ENCODE data around the gene PCDH8.

Gene PCDH8

GRCh38 chr13:52879950-52880741, 31.7 kb upstream of the PCDH8 start:
- TF ChIP-seq, protein P1, sequence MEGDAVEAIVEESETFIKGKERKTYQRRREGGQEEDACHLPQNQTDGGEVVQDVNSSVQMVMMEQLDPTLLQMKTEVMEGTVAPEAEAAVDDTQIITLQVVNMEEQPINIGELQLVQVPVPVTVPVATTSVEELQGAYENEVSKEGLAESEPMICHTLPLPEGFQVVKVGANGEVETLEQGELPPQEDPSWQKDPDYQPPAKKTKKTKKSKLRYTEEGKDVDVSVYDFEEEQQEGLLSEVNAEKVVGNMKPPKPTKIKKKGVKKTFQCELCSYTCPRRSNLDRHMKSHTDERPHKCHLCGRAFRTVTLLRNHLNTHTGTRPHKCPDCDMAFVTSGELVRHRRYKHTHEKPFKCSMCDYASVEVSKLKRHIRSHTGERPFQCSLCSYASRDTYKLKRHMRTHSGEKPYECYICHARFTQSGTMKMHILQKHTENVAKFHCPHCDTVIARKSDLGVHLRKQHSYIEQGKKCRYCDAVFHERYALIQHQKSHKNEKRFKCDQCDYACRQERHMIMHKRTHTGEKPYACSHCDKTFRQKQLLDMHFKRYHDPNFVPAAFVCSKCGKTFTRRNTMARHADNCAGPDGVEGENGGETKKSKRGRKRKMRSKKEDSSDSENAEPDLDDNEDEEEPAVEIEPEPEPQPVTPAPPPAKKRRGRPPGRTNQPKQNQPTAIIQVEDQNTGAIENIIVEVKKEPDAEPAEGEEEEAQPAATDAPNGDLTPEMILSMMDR (IDR thresholded peaks at IDR 0.05; ENCODE audit: insufficient read depth, low read length, poor library complexity, severe bottlenecking), result no peak
- H3K27me3 ChIP-seq (replicated peaks; ENCODE audit: control insufficient read depth, insufficient read depth, low read length), result no peaks in the 10 kb centered on the region
- no peak for DNase-seq (ENCODE audit: extremely low read depth, insufficient read length)
- no peaks in the 10 kb centered on the region for H3K36me3 ChIP-seq (ENCODE audit: control insufficient read depth, insufficient read depth, low read length)
- no peak overlapping the region for H3K4me3 ChIP-seq (replicated peaks; ENCODE audit: low read depth, low read length)

- TF ChIP-seq, protein P1 (IDR thresholded peaks at IDR 0.05; ENCODE audit: insufficient read depth, low read length, poor library complexity, severe bottlenecking), result no peak
- Histone ChIP-seq H3K27me3 (replicated peaks; ENCODE audit: control insufficient read depth, insufficient read depth, low read length) (no peaks in the 10 kb centered on the region), H3K4me3 (replicated peaks; ENCODE audit: low read depth, low read length) (no peak overlapping the region), H3K36me3 (ENCODE audit: control insufficient read depth, insufficient read depth, low read length) (no peaks in the 10 kb centered on the region)
- DNase-seq (ENCODE audit: extremely low read depth, insufficient read length), result no peak
These were observed 30.4 kb upstream of the PCDH8 start for GRCh38 chr13:52878831-52879230.

DNA sequence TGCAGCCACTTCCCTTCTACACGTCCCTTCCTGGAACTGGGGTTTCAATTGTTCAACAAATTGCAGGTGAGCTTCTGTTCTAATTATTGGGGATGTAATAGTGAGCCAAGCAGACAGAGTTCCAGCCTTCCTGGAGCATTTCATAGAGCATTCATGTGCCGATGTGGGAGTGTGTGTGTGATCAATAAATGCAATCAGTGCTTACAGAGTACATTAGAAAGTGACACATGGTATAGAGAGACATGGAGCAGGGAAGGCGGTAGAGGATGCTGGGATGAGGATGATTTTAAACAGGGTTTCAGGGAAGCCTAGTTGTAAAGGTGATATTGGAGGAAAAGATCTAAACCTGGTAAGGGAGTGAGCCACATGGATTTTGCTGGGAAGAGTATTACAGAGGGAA, 21.7 kb upstream of the PCDH8 start:
- Histone ChIP-seq H3K27me3 (replicated peaks; ENCODE audit: control insufficient read depth, insufficient read depth, low read length) (no peaks in the 10 kb centered on the region), H3K36me3 (ENCODE audit: control insufficient read depth, insufficient read depth, low read length) (no peaks in the 10 kb centered on the region), H3K4me3 (replicated peaks; ENCODE audit: low read depth, low read length) (no peak overlapping the region)
- DNase-seq (ENCODE audit: extremely low read depth, insufficient read length), result no peak
- TF ChIP-seq, protein P1 (IDR thresholded peaks at IDR 0.05; ENCODE audit: insufficient read depth, low read length, poor library complexity, severe bottlenecking), result no peak

DNA sequence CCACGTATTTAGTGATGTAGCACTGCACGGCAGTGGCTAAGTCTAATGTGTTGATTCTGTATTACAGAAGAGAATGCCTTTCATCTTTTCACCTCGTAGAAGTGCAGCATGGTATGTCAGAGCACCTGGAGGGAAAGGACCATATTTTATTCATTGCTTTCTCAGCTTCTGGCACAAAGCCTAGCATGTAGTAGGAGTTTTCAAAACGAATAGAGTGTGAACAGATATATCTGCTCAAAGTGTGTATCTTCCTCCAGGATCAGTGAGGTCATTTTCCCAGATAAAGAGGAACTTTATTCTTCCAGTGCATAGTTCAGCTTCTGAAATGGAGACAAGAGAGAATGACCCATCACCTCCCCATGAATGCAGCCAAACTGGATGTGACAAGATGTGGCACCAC, 21.2 kb upstream of the PCDH8 start:
- Histone ChIP-seq H3K36me3 (ENCODE audit: control insufficient read depth, insufficient read depth, low read length) (no peaks in the 10 kb centered on the region), H3K4me3 (replicated peaks; ENCODE audit: low read depth, low read length) (no peak overlapping the region), H3K27me3 (replicated peaks; ENCODE audit: control insufficient read depth, insufficient read depth, low read length) (no peaks in the 10 kb centered on the region)
- DNase-seq (ENCODE audit: extremely low read depth, insufficient read length), result no peak
- TF ChIP-seq, protein P1 (IDR thresholded peaks at IDR 0.05; ENCODE audit: insufficient read depth, low read length, poor library complexity, severe bottlenecking), result no peak

DNA sequence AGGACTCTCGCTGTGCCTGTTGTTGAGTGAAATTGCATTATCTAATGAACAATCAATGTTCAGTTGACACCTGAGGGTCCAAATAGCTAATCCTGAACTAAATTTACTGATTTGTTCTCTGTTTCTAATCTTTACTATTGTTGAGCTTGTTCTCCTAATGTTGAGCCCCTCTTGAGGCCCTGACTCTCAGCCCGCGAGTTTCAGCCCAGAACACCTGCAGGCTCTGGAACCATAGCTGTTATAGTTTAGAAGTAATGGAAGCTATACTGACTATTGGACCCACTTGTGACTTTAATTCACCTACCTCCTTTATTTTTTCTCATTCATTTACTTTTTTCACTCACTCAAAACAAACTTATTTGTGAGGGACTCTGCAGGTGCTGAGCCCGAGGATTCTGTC, 20.6 kb upstream of the PCDH8 start:
- no peak for DNase-seq (ENCODE audit: extremely low read depth, insufficient read length)
- no peak overlapping the region for H3K4me3 ChIP-seq (replicated peaks; ENCODE audit: low read depth, low read length)
- TF ChIP-seq, protein P1 (IDR thresholded peaks at IDR 0.05; ENCODE audit: insufficient read depth, low read length, poor library complexity, severe bottlenecking), result no peak
- no peaks in the 10 kb centered on the region for H3K36me3 ChIP-seq (ENCODE audit: control insufficient read depth, insufficient read depth, low read length)
- no peaks in the 10 kb centered on the region for H3K27me3 ChIP-seq (replicated peaks; ENCODE audit: control insufficient read depth, insufficient read depth, low read length)
